Fibroblast of skin of left biceps (primary cell): ENCODE measurements around the gene CBL.

Source experiments
- DNase-seq, 2 experiments: peaks; one replicate each; pipeline ENCODE4 v3.0.0-alpha.2; 2013; ENCODE audit warnings: low read depth in 2 of 2

The CBL gene

DNA sequence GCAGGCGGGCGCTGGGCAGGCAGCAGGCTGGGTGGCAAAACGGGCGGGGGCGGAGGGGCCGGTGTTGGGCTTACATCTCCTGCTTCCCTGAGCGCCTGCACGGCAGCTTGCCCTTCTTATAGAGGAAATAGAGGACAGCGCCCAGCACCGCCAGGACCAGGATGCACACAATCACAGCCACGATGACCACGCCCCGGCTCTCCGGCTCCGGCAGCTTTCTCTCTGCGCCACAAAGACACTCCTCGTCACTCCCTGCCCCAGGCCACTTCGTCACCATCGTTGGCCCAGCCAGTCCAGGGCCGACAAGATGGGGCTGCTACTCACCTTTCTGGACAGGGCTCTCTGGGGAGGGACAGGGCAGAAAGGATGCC, 104.5 kb downstream of the CBL start:
- no peak for DNase-seq

- no peak for DNase-seq
Measured at GRCh38 chr11:119314726-119315125, 108.6 kb downstream of the CBL start.

DNA sequence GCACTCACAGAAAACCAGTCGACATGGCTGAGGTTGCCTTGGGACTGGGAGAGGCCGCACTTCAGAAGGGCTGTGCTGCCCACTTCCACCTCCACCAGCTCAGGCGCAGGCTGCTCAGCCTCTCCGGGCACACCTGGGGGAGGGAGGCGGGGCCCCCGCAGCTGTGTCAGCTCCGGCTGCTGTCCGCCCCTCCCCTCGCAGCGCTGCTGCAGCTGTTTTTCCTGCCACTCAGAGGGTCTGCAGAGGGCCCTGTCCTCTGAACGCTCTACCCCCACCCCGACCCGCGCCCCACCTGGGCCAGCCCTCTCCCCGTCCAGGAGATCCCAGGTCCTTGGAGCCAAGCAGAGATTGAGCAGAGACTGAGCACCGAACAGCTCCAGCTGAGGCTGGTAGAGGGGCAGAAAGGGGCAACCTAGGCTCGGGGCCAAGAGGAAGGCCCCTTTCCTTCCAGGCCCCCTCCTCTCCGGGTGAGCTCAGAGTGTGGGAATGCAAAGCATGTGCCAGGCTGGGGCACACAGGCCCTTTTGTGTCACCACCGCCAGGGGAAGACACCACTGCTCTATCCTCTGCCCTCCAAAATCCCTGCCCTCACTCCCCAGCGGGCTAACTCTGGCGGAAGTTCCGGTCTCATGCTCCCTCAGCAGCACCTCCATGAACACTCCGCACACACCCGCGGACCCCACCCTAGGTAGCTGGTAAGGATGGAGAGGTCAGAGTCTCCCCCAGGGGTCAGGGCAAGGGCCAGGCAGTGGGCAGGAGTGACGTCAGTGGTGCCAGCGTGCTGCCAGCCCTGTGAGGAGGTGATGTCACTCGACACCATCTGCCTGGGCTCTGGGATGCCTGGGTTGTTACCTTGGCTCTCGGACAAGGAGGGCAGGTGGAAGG, 109.2 kb downstream of the CBL start:
- no peak for DNase-seq

GRCh38 chr11:119316016-119316728, 110.0 kb downstream of the CBL start:
- DNase-seq, result no peak

- no peak for DNase-seq
Measured at GRCh38 chr11:119316729-119317591, 110.8 kb downstream of the CBL start, which contains the start of gene MCAM. MCAM (minus strand) TSS chr11:119317130; CDS start chr11:119317101, 29 bp downstream.

DNA sequence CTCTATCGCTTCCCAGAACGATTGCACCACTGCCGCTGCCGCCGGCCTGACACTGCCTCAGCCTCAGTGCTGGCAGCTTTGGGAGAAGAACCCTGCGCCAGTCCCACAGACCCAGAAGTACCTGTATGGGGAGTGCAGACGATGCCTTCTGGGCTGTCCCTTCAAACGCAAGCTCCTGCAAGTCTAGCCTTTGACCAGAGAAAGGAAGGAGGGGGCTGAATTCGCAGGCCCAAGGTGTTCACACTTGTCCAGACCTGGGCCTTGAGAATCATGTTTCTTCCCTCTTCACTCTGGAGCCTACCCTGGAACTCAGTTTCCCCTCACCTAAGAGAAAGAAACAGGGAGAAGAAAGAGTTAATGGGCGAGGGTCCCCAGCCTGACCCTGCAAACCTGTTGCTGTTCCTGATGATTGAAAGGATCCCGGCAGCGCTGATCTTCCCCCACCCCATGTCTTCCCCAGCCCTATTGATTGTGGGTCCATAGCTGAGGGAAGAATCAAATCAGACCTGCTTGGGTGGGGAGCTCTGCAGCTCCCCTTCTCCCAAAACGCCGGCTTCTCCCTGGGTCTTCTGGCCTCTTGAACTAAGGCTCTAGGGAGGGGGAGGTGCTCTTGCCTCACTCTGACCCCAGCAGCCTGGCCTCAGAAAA, 111.6 kb downstream of the CBL start:
- no peak for DNase-seq

DNA sequence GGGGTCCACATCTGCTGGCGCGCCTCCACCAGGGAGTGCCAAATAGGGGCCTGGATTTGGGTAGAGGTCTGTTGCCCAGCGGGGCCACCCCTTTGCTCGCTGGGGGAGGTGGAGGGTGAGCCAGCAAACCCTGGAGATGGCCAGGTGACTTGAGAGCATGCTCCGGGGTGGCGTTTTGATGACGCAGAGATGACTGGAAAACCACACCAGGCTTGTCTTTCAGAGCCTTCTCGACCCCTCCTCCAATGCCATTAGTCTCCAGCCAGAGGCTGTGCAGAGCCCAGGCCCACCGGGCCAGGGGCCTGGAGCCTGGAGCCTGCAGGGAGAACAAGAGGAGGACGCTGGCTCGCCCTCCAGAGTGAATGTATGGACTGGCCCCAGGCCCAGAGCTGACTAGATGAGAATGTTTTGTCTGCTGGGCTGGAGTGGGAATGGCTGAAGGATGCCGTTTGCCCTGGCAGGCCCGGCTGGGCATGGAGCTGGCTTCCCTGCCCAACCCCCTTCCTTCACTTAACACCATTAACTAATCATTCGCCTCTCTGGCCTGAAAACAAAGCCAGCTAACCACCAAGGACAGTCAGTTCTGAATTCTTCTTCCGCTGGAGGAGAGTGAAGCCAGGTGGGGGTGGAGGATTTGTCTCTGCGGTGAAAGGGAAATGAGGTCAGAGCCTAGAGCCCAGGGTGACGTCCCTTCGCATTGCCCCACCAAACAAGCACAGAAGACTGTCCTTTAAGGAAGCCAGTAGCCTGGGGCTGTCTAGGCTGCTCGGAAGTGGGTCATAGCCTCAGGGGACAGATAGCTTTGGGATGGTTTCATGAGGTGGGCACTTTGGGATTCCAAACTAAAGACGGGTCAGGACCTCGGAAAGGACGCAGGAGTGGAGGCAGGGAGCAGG, 112.3 kb downstream of the CBL start:
- DNase-seq, result no peak

DNA sequence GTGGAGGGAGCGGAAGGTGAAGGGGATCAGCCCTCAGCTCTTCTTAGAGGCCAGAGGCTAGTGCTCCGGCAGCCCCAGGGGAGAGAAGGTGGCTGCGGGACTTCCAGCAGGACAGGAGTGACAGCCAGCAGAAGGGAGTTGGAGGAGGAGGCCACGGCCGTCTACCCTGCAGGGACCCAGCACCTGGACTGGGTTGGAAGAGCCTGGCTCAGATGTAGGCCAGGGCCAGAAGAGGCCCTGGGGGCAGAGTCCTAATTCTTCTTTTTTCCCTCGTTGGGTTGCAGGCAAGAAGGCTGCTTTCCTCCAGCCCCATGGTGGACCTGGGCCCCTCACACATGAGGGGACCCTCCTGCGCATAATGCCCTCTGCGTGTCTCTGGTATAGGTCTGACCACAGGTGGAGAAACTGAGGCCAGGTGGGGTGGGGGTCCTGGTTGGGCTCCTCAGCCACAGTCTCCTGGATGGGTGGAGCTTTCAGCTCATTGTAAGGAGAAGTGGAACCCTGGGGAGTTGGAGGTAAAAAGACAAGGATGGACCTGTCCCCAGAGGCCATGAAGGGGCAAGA, 113.1 kb downstream of the CBL start:
- no peak for DNase-seq

GRCh38 chr11:119319700-119320239, 113.6 kb downstream of the CBL start:
- DNase-seq, result no peak

GRCh38 chr11:119320240-119320775, 114.2 kb downstream of the CBL start:
- DNase-seq, result no peak

DNA sequence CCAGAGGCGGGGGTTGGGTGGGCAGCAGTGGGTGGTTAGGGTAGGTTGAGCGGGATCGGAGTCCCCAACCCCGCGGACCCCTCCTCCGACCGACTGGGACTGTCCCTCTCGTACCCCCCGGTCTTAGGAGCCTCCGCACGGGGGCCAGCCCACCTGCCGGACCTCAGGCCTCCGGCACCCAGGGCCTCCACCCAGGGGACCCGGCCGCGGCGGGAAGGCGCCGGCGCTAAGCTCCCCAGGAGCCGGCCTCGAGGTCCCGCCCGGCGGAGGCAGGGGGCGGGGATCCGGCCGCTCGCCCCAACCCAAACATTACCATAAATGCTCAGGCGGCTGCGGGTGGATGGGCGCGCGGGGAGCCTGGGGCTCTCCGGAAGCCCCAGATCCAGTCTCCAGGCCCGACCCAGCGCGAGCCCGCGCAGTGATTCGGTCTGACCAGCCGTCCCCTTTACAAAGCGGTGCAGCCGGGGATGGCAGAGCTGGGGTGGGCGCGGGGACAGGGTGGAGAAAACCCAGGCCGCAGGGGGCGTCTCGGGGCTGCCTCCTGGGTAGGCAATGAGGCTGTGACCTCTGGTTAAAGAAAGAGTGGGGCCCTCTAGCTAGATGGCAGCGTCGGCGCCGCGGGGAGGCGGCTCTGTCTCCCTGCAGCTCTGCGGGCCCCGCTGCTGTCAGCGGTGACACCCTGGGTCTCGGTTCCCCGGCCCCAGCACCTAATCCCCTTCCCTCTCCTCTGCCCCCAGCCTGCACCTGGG, 114.8 kb downstream of the CBL start:
- DNase-seq, result no peak

DNA sequence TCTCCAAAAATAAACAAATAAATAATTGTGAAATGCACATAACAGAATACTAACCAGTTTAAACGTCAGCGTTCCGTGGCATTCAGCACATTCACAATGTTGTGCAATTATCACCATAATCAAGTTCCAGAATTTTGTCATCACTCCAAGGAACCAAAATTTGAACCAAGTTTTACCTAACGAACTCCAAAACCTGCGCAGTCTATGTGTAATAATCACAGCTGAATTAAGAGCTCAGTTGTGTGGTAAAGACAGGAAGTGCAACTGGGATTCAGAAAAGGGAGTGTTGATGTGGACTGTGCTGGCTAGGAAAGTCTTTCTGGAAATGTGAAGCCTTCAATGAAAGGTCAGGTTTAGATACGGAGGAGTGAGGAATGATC, 116.2 kb downstream of the CBL start:
- no peak for DNase-seq

DNA sequence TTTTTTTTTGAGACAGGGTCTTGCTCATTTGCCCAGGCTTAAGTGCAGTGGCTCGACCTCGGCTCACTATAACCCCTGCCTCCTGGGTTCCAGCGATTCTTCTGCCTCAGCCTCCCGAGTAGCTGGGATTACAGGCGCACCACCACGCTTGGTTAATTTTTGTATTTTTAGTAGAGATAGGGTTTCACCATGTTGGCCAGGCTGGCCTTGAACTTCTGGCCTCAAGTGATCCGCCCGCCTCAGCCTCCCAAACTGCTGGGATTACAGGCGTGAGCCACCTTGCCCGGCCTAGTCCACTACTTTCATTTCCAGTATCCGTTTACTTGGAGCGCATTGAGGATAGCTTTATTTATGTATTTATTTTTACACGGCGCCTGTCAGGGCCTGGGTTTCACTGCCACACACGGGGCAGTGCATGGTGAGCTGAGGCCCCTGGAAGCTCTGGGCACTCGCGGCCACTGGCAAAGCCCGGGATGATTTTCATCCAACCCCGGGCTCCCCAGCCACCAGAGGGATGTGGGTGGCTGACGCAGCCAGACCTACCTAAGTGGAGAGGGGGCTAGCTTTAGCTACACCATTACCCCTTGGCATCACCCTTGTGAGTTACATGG, 116.9 kb downstream of the CBL start:
- no peak for DNase-seq

- DNase-seq, result no peak
Measured at GRCh38 chr11:119323532-119324033, 117.4 kb downstream of the CBL start.

GRCh38 chr11:119324189-119324588, 118.0 kb downstream of the CBL start:
- no peak for DNase-seq

GRCh38 chr11:119329320-119329719, 123.2 kb downstream of the CBL start:
- DNase-seq, result no peak

GRCh38 chr11:119330237-119330636, 124.1 kb downstream of the CBL start:
- no peak for DNase-seq

DNA sequence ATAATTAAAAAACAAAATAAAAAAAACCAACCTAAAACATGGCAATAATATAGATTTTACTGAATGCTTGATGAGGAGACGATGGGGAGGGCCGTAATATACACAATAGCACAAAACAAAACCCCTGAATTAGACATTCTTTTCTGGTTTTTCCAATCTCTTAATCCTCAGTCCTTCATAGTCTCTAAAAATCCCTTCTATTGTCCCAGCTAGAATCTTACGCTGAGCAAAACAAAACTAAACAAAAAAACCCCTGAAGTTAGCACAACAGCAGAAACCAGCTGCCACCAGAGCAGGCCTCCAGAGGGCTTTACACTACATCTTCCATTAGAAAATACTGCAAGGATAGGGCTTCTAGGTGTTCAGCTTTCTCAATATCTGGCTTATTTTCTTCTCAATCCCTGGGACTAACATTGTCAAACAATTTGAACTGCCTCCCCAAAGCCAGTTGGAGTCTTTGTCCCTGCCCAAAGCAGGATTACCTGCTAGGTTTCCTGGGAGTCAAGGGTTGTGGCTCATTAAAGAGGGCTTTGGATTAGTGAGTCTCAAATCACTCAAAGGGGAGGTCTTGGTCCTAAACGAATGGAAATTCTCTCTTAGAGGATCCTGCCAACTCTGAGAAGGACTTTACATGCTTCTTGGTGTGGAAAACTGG, 126.1 kb downstream of the CBL start:
- DNase-seq, result no peak
